ENCODE data around the gene JAKMIP3.

Gene JAKMIP3

GRCh38 chr10:132102071-132102716 lies 36.4 kb downstream of the JAKMIP3 start:
- Mint-ChIP-seq H3K9me3 (no peaks in the 10 kb centered on the region), H3K36me3 (ENCODE audit: low read depth) (no peaks in the 10 kb centered on the region), H3K4me1 (no peaks in the 10 kb centered on the region), H3K4me3 (no peak overlapping the region), H3K27me3 (ENCODE audit: low read depth) (peaks cover 25% of the 10 kb centered on the region), H3K27ac (no peak overlapping the region)
- TF ChIP-seq CTCF (IDR thresholded peaks at IDR 0.05; ENCODE audit: unreplicated experiment in 3 of 3): no peak

- TF ChIP-seq CTCF (IDR thresholded peaks at IDR 0.05; ENCODE audit: unreplicated experiment in 3 of 3): no peak
- Mint-ChIP-seq H3K4me3 (no peak overlapping the region), H3K27ac (no peak overlapping the region), H3K4me1 (no peaks in the 10 kb centered on the region), H3K36me3 (ENCODE audit: low read depth) (no peaks in the 10 kb centered on the region), H3K9me3 (no peaks in the 10 kb centered on the region), H3K27me3 (ENCODE audit: low read depth) (peaks cover 25% of the 10 kb centered on the region)
Measured at GRCh38 chr10:132102717-132103110, 37.0 kb downstream of the JAKMIP3 start.

- H3K9me3 Mint-ChIP-seq: no peaks in the 10 kb centered on the region
- H3K27ac Mint-ChIP-seq: no peak overlapping the region
- no peak for TF ChIP-seq CTCF (IDR thresholded peaks at IDR 0.05; ENCODE audit: unreplicated experiment in 3 of 3)
- peaks cover 25% of the 10 kb centered on the region for H3K27me3 Mint-ChIP-seq (ENCODE audit: low read depth)
- no peaks in the 10 kb centered on the region for H3K4me1 Mint-ChIP-seq
- H3K36me3 Mint-ChIP-seq (ENCODE audit: low read depth): no peaks in the 10 kb centered on the region
- no peak overlapping the region for H3K4me3 Mint-ChIP-seq
Measured at GRCh38 chr10:132103116-132103910, 37.6 kb downstream of the JAKMIP3 start.

GRCh38 chr10:132104062-132104461 lies 38.3 kb downstream of the JAKMIP3 start:
- Mint-ChIP-seq H3K27me3 (ENCODE audit: low read depth) (peaks cover 25% of the 10 kb centered on the region), H3K27ac (no peak overlapping the region), H3K4me1 (no peaks in the 10 kb centered on the region), H3K36me3 (ENCODE audit: low read depth) (no peaks in the 10 kb centered on the region), H3K9me3 (no peaks in the 10 kb centered on the region), H3K4me3 (no peak overlapping the region)
- TF ChIP-seq CTCF (IDR thresholded peaks at IDR 0.05; ENCODE audit: unreplicated experiment in 3 of 3): no peak

- Mint-ChIP-seq H3K27me3 (ENCODE audit: low read depth) (peaks cover 23% of the 10 kb centered on the region), H3K4me3 (no peak overlapping the region), H3K4me1 (peaks cover 3% of the 10 kb centered on the region), H3K9me3 (no peaks in the 10 kb centered on the region), H3K27ac (no peak overlapping the region), H3K36me3 (ENCODE audit: low read depth) (no peaks in the 10 kb centered on the region)
- no peak for TF ChIP-seq CTCF (IDR thresholded peaks at IDR 0.05; ENCODE audit: unreplicated experiment in 3 of 3)
Measured at GRCh38 chr10:132104471-132105301, 38.9 kb downstream of the JAKMIP3 start.

Measured in nephron (organoid).